Fibroblast of skin of left biceps (primary cell): ENCODE data around the gene XIRP1.
"Not testable (repeated sequence)": the region's sequence is repeated elsewhere in the genome, so short reads cannot be mapped to it uniquely, and the experiment has no call there.

ENCODE experiments used
- DNase-seq, 2 experiments: peaks; one replicate each; pipeline ENCODE4 v3.0.0-alpha.2; 2013; ENCODE audit warnings: low read depth in 2 of 2

XIRP1 gene

GRCh38 chr3:39185959-39186691, 6.3 kb downstream of the XIRP1 start:
- DNase-seq: no peak

- no peak for DNase-seq
Measured at GRCh38 chr3:39185326-39185958, 7.0 kb downstream of the XIRP1 start.

GRCh38 chr3:39184968-39185285, 7.5 kb downstream of the XIRP1 start:
- DNase-seq: no peak

DNA sequence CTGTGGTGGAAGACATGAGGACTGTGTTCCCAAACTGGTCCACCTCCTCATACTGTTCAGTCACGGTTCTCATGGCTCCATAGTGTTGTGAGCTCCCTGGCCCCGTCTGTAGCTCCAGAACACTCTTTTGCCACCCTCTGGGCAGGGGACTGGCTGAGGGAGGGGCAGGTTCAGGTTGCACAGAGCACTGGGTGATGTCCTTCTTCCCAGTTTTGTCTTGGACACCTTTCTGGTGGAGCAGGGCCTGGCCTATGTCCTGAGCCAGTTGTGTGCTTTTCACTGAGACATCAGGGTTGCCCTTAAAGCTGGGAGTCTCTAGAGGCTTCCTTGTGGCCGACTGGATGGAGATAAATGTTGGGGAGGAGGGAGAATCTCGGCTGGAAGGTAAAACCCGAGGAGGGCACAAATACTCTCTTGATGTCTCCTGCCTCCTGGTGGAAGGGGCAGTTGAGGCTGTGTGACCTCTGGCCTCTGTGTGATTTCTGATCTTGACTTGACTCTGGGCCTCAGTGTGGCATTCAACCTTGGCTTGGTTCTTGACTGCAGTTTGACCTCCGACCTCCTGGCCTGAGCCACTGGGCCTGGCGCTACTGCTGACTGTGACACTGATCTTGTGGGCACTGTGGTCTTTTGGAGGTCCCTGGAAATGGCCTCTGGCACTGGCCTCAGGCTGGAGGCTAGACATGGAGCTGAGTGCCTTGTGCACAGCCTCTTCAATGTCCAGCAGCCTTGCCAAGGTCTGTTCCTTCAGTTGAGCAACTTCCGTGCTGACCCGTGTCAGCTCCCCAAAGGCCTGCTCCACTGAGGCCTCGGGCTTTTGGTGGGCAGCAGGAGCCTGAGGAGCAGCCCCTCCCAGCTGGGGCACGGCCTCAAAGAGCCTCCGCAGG, 8.1 kb downstream of the XIRP1 start:
- no peak for DNase-seq

DNA sequence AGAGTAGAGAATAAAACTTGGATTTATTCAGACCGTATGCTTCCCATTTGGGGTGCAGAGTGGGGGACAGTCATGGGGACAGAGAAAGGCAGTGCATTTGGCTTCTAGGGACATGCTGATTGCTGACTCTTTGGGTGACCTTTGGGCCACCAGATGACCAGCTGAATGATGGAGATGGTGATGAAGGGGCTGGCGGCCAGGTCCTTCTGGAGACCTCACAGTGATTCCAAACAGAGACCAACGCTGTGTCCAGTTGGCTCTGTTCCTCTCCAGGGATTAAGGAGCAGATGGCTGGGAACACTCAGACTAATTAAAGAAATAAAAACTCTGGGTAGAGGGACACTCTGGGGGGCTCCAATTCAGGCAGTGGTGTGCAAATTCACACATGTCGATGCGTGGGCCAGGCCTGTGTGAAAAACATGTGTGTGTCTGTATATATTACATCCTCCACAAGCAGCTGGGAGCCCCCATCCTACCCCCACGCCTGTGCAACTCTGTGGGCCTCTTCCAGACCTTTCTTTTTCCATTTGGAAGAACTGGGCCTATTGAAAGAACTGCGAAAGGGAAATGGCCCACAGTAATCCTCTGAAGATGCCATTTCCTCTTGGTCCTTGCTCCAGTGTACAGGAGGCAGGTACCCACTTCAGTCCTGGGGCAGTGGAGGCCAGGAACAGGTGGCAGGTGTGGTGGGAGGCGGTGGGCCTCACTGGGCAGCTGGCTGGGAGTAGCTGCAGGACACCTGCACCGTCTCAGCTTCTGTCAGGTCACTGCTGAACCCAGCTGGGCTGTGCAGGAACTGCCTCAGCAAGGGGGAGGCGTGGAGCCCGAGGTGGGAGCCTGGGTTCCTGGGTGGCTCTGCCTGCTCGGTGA, 8.9 kb downstream of the XIRP1 start:
- DNase-seq: no peak

GRCh38 chr3:39181408-39182335, 10.7 kb downstream of the XIRP1 start:
- DNase-seq: no peak

DNA sequence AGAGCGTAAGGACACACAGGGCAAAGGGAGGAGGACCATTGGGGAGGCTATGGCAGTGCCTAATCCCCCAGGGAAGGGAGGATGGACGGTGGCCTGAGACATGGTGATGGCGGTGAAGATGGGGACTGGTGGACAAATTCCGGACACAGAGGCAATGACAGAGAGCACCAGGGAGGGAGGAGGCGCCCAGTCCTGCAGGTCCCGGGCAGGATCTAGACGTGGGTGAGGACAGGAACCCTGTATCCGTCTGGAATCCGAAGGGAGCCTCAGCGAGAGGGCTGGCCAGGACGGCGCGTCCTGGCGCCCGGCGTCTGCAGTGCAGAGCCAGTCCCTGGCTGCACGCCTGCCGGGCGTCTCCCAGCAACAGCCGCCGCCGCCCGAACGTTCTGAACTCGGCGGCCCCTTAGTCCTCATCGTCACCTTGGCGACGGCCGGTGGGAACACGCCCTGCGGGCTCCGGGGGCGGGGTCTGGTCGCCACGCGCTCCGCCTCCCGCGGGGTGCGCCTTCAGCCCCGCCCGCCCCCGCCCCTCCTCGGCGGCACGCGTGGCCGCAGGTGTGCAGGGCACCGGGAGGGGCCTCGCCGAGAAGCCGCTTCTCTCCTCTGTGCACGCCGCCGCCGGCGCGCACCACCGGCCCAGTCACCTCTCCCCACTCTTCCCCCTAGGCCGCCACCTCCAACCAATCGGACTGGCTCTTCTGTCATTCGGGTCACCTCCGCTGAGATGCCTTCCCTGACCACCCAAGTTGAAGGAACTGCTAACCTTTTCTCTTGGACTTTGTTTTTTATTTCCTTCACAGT, 11.6 kb downstream of the XIRP1 start:
- no peak for DNase-seq

GRCh38 chr3:39180183-39180545, 12.2 kb downstream of the XIRP1 start:
- DNase-seq: no peak

- DNase-seq: no peak
Measured at GRCh38 chr3:39178553-39178952, 13.8 kb downstream of the XIRP1 start.

DNA sequence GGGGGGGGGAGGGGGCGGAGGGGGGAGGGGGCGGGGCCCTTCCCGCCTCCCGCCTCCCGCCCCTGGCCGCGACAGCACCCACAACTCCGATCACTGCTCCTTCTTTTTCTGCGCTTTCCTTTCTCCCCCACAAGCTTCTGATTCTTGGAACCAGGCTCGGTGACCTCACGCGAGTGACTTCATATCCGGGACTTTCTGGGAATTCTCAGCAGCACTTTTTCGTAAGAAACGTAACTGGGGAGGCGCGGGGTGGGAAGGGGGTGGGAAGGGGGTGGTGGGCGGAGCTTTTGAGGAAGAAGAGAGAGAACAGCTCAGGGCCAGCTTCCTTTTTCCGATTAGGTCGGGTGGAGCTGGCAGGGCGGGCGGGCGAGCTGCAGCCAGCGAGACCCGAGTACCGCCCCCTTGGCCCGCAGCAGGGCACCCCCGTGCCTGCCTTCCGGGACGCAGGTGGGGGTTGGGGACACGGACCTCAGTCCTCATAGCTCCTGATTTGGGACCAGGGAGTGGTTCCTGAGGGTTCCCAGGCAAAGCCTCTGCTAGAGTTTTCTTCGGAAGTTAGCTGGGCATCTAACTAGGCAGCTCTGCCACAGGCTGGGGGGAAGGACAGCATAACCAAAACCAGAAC, 14.6 kb downstream of the XIRP1 start:
- DNase-seq: peak; percentile 87 to 90

- no peak for DNase-seq
Measured at GRCh38 chr3:39176025-39176714, 16.2 kb downstream of the XIRP1 start.

DNA sequence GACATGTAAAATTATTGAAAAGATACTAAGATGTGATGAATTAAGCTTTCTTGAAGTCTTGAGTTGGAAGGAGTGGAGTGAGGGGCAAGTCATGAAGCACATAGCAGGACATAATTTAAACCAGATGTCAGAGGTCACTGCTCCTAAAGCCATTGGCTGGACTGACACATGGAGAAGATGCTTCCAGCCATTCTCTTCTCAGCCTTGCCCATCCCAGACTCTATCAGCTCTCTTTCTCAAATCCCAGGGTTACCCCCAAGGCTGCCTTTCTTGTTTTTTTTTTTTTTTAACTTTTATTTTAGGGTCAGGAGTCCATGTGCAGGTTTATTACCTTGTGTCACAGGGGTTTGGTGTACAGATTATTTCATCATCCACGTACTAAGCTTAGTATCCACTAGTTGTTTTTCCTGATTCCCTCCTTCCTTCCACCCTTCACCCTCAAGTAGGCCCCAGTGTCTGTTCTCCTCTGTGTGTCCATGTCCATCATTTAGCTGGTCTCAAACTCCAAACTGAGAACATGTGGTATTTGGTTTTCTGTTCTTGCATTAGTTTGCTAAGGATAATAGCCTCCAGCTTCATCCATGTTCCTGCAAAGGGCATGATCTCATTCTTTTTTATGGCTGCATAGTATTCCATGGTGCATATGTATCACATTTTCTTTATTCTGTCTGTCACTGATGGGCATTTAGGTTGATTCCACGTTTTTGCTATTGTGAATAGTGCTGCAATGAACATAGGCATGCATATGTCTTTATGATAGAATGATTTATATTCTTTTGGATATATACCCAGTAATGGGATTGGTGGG, 18.9 kb downstream of the XIRP1 start:
- DNase-seq: no peak

DNA sequence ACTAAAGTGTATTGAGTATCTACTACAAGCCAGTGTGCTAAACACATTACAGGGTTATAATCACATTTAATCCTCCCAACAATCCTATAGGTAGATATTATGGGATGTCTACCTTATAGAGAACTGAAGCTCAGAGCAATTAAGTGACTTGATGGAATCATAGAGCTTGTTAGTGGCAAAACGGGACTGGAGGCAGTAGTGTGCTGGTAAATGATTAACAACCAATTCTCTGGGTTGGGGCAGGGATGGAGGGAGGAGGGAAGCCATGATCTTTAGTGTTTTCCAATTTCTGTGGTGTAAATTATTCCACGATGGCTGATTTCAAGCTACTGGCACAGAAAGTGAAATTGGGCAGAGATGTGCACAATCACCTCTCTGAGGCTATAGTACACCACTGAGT, 20.5 kb downstream of the XIRP1 start:
- DNase-seq: no peak

GRCh38 chr3:39170877-39171276, 21.5 kb downstream of the XIRP1 start:
- not testable (repeated sequence) for DNase-seq

DNA sequence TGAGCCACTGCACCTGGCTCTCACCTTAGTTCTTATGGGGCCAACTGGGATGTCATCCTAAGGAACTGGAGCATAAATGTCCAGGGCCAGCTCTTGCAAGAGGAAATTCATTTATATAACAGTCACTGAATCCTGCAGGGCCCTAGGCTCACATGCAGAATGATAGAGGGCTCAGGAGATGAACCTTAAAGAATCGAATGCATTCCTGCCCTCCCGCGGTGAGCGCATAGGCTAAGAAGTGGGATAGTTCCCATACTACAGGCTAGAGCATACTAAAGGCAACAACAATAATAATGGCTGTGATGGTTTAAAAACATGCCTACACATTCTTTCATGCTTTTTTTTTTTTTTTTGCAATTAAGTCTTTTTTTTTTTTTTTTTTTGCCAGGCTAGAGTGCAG, 21.9 kb downstream of the XIRP1 start:
- no peak for DNase-seq

DNA sequence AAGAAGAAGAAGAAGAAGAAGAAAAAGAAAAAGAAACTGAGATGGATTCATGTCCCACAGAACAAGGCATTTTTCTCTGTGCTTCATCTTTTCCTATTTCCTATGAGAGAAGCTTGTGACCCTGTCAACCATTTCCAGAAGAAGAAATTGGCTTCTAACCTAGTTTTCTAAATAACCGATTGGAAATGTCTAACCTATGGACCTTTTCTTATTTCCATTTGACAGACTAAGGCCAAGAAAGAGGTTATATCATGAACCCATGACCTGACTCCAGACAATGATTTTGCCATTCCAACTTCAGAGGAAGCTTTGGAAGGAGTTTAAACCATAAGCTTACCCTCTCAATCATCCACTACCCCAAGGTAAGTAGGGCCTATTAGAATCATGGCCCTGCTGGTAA, 22.7 kb downstream of the XIRP1 start:
- no peak for DNase-seq

- no peak for DNase-seq
Measured at GRCh38 chr3:39168156-39168780, 24.1 kb downstream of the XIRP1 start.
